GM21576 (cell line): ENCODE results near the gene PHYKPL.

Experiments
- ATAC-seq: cut with Tn5 transposase; IDR thresholded peaks from one replicate; pipeline ENCODE4 v1.9.1; 2021; ENCODE audit warnings: mild to moderate bottlenecking, moderate library complexity; ENCODE audit not compliant: unreplicated experiment

The PHYKPL gene

DNA sequence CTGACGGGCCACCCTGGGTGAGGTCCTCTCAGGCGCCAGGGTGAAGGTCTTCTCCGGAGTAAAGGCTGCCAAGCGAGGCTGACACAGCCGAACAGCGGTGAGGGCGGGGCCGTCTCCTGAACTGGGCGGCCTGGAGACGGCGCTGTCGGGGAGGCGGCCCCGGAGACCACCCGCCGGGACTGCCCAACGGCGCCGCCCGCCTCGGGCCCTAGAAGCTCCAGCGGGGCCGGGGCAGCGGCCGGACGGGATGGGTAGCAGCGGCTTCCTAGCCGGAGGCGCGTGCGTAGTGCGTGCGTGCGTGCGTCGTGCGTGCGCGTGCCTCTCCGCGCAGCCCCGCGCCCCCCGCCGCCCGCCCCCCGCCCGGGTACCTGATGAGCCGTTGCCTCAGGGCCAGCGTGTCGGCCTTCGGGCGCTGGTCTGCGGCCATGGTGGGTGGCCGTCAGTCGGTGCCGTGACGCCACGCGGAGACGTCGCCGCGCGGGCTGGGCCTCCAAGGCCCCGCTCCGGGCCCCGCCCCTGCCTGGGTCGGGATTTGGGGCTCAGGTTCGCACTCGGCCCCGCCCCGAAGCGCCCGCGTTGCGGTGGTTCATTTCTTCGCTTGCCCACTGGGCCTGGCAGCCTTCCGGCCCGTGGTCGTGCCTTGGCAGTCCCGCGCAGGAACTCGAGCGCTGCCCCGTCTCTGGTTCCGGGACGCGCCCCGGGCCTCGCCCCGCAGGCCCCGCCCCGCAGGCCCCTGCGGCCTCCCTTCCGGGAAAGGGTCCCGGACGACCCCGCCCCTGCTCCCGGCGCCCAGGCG is at the start of gene PHYKPL:
PHYKPL (minus strand) TSS at position 679 of the 796 bp plus-strand sequence; CDS start at position 427, 252 bp downstream.
- peak; percentile 75 for ATAC-seq

DNA sequence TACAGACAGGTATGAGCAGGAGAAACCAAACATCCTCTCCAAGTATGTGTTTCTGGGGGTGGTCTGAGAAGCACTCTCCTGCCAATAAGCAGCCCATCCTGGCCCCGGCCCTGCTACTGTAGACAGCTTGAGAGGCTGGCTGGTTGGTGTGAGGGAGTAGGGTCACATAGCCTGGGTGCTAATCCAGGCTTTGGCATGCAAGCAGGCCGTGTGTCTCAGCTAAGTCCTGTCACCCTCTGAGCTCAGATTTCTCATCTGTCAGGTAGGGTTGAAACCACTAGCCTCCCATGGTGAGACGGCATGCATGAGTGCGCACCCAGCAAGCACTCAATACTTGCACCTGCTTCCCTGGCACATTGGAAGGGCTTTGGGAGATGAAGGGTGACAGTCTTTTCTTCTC is 49.8 kb upstream of the PHYKPL start:
- ATAC-seq = no peak

DNA sequence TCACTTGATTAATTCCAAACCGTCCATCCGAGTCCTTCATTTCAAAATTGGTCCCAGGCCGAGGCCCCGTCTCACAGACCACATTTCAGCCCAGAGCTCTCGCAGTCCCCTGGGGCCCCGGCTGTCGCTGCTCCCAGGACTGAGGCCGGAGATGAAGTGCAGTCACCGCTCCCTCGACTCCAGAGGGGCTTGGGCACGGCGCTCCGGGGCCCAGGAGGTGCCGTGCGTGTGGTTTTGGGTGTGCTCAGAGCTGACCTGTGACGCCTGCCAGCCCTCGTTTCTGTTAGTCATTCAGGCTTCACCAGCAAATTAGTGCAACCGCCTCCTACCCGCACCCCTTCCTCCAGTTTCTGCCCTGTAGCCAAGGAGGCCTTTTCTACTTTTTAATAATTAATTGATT is 48.7 kb upstream of the PHYKPL start:
- ATAC-seq = no peak

DNA sequence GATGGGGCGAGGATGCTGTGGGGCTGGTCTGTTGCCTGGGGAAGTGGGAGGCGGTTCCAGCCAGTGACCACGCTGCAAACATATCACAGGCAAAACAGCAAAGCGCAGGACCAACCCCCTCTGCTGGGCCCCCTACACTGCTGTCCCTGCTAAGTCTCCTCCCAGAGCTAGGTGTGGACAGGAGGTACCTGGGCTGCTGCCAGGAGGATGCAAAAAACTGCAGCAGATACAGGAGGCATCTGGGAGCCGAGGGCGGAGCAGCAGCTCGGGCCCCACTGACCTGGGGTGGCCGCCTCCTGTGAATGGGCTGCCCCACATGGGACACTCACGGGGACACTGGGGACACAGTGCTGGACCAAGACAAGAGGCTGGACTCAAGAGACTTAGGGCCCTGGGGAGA is 48.0 kb upstream of the PHYKPL start:
- ATAC-seq = no peak

DNA sequence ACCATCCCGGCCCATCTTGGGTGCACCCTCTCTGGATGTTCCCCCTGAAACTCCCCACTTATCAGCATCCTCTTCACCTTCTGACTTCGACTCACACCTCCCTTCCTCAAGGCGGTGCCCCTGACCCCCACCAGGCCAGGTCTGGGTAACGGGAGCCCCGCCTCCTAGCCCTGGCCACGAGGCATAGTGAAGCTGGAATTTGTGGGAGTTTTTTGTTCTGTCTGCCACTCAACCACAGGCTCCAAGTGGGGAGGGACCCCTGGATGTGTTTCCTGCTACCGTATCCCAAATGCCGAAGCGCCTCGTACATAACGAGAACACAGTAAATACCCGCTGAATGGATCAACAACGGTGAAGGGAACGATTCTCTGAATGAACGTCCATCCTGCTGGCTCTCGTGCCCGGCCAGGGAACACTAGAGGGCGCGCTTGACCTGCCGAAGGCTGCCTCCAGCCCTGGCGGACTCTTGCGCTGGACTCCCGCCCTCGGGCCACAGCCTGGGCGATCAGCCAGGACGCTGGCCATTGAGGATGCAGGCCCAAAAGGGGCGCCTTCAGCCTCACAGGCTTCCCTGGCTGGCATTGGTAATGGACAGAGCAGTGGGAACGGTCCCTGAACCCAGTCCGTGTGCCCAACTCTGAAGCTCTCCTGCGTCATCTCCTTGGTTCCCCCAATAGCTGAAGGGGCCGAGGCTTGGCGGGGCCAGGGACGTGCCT is 47.3 kb upstream of the PHYKPL start:
- ATAC-seq = peak; percentile 69

DNA sequence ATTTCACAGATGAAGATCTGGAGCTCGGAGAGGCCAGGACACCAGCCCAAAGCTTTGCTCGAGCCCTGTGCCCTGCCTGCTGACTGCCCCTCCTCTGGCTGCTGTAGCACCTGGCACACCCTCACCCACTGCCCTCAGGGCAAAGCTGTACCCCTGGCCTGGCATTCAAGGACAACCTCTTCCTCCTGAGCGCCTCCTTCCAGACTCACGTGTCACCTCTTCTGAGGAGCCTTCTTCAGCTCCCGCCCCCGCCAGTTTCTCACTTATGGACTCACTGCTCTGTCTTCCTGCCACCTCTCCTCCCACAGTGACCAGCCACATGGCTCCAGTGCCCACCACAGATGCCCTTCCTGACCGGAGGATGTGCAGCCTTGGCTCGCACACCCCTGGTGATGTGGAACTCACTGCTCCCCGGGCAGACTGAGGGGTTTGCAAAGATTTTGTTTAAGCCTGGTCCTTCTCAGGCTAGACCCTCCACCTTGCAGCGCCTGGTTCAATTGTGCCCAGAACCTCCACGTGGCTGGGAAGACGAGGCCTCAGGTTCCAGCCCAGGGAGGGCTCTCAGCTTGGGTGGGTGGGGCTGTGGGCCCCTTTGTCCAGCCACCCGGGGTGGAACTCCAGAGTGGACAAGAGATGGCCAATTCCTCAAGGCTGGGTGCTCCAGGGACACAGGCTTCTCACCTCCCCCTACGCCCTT is 46.6 kb upstream of the PHYKPL start:
- ATAC-seq = no peak

DNA sequence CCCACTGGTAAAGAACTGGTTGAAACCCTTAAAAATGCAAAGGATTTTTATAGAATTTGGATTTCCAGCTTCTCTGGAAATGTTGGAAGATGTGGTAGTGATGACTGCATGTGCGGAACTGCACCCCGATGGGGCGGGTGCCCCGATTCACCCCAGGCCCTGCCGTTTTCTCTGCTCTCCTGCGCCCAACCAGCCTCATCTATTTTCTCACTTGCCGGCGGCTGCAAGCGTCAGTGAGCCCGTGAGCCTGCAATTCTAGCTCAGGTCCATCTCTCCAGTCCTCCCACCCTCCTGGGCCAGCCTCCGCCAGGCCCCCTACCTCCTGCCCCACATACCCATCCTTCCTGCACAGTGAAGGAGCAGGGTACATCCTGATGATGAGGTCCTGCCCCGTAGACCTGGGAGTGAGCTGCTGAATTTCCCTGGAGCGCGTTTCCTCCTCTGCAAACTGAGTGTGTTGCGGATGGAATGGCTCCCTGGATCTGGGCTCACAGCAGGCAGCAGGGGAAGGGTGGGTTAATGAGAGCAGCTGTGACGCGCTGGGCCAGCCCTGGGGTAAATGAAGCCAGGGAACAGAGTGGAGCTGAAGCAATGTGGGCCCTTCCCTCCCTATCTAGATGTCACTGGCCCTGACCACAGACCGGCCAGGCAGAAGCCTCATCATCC is 45.9 kb upstream of the PHYKPL start:
- ATAC-seq = no peak

DNA sequence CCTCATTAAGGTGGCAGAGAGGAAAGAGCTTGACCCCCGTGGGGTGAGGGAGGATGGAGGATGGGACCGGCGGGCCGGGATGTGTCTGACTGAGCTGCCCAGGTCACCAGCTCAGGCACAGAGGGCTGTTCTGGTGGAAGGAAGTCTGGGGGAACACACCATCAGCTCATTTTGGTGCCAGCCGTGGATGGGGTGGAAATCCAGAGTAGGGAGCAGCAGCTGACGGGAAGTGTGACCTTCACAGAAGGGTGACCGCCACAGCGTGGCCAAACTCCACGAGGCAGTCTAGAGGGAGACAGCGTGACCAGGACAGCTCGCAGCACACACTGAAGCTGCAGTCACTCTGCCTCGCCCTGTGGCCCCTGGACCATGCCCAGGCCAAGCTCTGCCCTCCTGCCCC is 45.3 kb upstream of the PHYKPL start:
- no peak for ATAC-seq

DNA sequence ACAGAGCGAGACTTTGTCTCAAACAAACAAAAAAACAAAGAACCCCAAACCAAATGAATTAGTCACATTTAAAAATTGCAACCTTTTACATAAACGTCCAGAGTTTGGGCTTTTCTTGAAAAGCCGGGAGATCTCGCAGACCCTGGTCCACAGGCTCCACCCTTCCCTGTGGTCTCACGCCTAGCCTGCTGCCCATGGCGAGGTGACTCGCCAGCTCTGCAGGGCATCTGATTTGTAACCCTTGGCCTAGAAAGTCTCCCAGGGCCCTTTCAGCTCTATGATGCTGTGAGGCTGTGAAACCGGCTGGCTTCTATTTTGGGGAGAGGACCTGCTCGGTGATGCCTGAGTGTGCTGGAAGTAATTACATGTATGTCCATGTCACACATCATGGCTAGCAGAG is 44.7 kb upstream of the PHYKPL start:
- ATAC-seq = no peak

DNA sequence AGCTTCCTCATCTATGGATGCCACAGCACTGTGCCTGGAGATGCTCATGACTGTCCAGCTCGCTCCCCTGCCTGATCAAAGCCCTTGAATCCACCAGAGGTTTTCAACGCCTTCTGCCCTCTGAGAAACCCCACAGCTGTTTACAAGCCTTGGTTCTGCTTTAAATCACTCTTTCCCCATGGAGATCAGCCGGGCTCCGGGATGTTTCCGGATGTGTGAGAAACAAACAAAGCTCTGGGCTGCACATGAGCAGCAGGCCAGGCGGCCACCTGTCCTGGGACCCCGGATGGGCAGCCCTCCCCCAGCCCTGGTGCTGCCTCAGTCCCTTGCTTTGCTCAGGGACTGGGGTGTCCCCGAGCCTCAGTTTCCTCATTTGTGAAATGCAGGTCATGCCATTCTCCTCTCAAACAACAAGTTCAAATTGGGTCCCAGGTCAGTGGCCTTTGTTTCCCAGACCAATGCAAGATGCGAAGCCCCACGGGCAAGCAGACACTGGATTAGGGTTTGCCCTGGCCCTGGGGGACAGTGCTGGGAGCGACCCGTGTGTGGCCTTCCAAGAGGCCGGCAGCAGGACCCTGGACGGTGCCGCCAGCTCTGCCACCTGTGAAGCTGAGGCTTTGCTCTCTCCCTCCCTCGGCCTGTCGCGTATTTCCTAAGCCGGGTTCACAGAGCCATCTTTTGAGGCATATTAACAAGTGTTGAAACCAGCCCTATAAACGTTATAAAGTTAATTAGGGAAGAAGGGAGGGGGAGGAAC is 42.4 kb upstream of the PHYKPL start:
- ATAC-seq = no peak

DNA sequence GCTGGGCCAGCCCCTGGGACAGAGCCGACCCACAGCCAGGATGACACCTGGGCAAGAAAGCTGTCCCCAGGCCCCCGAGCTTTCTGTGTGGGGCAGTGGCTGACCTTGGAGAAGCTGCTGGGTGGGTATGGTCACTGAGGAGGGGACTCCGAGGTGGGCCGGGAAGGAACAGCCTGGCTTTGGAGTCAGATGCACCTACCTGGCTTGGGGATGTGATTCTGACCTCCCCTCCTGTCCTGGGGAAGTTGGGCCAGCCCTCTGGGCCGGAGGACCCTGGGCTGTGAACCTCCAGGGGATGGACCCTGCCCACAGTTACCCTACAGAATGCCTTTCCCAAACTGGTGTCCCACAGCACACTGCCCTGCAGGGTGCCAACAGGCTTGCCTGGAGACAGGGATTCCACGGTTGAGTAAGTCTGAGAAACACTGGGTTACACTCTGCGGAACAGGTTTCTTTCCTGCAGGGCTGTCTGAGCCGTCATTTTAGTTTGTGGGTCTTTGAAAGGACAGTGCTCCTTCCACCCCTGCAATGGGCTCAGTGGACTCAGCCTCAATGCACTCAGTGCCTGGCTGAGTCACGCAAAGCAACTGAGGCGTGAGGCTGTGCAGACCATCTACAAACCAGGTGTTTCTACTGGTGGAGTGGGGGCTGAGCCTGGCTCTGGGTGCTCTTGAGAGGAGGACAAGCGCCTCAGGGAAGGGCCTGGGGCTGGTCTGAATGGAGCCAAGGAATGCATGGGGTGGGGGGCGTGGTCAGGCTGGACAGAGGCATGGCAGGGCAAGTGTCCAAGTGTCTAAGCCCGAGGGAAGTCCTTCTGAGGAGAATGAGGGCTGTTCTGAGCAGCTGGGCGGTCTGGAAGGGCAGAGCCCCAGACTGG is 41.3 kb upstream of the PHYKPL start:
- no peak for ATAC-seq

DNA sequence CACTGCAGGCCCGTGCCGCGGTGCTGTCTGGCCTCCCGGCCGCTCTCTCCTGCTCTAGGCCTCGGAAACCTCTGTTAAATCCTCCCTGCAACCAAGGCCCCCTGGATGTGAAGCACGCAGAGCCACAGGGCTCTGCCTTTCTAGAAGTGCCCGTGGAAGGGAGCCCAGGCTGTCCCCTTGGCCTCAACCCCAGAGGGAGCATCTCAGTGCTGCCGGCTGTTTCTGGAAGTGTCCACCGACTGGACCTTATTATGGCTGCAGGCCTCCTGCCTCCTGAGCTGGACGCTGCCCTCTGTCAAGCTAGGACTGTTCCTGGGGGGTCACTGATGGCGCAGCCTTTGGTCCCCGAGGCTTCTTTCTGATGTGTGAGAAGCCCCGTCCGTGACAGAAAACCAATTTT is 40.4 kb upstream of the PHYKPL start:
- ATAC-seq = no peak

DNA sequence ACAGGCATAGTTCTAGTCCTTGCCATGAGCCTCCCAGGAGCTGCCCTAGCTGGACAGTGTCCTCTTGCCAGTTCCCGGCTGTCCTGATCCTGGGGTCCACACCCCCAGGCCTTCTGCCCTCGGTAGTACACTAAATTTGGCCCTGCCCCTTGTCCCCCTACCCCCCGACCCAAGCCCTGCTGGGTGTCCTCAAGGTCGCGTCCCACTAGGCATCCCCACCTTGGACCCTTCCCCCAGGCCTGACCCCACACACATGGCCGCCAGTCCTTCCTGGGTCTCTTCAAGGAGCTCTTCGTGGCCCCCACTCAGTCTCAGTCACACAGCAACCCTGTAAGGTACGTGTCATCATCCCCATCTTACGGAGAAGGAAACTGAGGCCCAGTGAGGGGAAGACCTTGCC is 40.0 kb upstream of the PHYKPL start:
- ATAC-seq = no peak

DNA sequence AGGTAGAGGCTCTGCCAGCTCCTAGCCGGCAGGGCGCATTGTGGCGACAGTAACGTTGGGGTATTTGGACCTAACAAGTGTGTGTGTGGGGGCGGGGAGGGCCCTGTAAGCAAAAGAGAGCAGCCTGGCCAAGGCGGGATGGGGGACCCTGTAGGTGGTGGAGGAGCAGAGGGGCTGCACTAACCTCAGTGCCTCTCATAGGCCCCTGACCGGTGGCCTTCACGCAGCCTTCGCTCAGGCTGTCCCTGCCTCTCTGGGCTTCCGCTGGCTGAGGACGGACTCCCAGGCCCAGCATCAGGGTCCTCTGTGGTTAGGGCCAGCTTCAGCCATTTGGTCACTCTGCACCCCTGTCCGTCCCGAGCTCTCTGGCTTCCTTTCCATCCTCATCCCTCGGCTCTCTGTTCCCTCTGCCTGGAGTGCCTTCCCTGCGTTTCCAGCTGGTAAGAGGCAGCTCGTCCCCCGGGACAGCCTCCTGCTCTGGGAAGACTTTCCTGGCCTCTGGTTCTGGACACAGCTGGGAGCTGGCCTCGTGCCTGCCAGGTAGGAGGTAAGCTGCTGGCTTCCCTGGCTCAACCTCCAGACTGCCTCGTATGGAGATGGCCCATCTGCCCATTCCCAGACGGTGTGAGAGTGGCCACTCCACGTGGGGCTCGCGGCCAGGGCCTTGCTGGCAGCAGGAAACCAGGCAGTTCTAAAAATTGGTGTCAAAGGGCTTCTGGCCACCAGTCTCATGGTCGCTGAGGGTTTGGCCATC is 39.3 kb upstream of the PHYKPL start:
- no peak for ATAC-seq

DNA sequence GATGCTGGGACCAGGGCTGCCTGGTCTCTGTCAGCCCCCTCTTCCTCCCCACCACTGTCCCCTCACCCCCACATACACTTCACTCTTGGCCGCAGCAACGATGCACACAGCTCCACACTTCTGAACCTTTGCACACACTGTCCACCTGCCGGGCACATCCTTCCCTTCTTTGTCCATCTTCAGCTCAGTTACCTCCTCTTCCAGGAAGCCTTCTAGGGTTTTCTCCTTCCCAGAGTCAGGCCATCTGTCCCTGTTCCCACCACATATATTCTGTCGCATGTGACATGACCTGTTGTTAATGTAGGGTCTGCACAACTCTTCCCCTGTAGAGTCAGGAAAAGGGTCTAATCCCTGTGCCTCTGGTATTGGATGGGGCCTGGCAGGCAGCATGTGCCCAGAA is 38.6 kb upstream of the PHYKPL start:
- ATAC-seq = no peak

DNA sequence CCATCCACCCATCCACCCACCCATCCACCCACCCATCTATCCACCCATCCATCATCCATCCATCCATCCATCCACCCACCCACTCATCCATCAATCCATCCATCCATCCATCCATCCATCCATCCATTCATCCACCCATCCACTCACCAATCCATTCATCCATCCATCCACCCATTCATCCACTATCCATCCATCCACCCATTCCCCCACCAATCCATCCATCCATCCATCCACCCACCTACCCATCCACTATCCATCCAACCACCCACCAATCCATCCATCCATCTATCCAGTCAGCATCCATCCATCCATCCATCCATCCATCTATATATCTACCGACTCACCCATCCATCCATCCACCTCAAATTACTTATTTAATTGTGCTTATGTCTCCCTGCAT is 36.9 kb upstream of the PHYKPL start:
- no peak for ATAC-seq

DNA sequence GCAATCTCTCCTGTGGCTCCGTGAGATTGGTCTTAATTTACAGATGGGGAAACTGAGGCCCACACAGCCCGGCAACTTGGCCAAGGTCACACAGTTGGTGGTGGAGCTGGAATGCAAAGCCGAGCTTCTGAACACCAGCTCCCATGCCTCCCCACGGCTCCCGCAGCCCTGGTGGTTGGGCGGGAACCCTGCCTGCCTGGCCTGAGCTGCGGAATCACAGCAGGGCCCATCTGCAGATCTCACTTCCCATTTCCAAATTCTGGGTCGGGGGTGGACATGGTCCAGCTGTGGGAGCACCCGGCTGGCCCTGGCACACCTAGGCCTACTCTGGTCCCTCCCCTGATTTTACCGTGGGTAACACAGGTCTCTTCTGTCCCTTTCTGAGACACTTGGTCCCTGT is 35.3 kb upstream of the PHYKPL start:
- no peak for ATAC-seq

DNA sequence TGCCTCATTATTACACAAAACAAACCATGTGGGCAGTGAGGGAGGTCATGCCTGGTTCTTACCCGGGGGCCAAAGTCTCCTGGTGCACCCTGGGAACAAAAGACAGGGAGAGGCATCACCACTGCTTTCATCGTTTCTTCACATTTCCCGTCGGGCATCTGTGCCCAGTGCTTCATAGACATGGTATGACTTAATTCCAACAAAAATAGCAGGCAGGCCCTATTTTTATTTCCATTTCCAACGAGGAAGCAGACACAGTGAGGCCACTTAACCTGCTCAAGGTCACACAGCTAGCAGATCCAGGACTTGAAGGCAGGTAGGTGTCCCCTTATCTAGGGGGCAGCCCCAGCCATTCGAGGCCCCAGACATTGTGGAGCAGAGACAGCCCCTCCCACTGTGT is 34.6 kb upstream of the PHYKPL start:
- no peak for ATAC-seq

DNA sequence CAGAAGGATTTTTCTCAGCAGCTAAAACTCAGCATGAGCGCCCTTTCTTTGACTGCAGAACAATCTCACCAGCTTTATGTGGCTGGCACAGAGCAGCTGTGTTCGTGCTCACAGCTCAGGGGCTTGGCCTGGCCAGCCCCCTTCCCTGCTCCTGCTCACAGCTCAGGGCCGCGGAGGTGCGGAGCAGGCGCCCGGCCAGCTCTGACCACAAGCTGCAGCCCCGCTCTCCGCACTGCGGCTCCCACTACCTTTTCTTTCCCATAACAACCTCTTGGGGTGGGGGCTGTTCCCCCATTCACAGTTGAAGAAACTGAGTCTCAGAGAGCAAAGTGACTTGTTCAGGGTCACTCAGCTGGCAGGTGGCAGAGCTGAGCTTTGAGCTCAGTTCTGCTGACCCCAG is 34.0 kb upstream of the PHYKPL start:
- ATAC-seq = no peak
